HCT116 (cell line): ENCODE results near the gene BEND5.

Experiments
- FOSL1 ChIP-seq: IDR thresholded peaks from 2 replicates; pipeline ENCODE4 v1.6.1; 2012; ENCODE audit warnings: low read depth
- POLR2A ChIP-seq: IDR thresholded peaks from 2 replicates; pipeline ENCODE4 v1.7.0; 2011; ENCODE audit warnings: borderline replicate concordance; ENCODE audit not compliant: insufficient read depth, insufficient read length; ENCODE audit errors: extremely low read depth
- YY1 ChIP-seq: IDR thresholded peaks from 2 replicates; pipeline ENCODE4 v1.6.1; 2011; ENCODE audit warnings: low read length, low read depth, moderate library complexity, mild to moderate bottlenecking; ENCODE audit not compliant: insufficient replicate concordance; ENCODE audit errors: extremely low read depth
- TF ChIP-seq, protein P1 (sequence below), 3 experiments: fragments of 200-600 bp in 1 of 3; sonication (generic) in 1 of 3; IDR thresholded peaks in 2 of 3; conservative IDR thresholded peaks in 1 of 3; 2 replicates each; pipeline ENCODE4 v1.5.1; 2012 to 2017; ENCODE audit warnings: low read depth in 2 of 3, low read length in 2 of 3, antibody characterized with exemption in 1 of 3, borderline replicate concordance in 1 of 3, control low read depth in 1 of 3, mild to moderate bottlenecking in 1 of 3, mixed read lengths in 1 of 3, mixed run types in 1 of 3, moderate library complexity in 1 of 3; ENCODE audit not compliant: insufficient read depth in 1 of 3
- TF ChIP-seq, protein P2 (sequence below): IDR thresholded peaks from 2 replicates; pipeline ENCODE4 v1.6.1; 2011; ENCODE audit warnings: mild to moderate bottlenecking, low read length, moderate library complexity; ENCODE audit not compliant: insufficient replicate concordance; ENCODE audit errors: extremely low read depth

GRCh38 chr1:48717082-48717481, 59.6 kb downstream of the BEND5 start:
- TF ChIP-seq YY1, result no peak
- TF ChIP-seq, protein P1, sequence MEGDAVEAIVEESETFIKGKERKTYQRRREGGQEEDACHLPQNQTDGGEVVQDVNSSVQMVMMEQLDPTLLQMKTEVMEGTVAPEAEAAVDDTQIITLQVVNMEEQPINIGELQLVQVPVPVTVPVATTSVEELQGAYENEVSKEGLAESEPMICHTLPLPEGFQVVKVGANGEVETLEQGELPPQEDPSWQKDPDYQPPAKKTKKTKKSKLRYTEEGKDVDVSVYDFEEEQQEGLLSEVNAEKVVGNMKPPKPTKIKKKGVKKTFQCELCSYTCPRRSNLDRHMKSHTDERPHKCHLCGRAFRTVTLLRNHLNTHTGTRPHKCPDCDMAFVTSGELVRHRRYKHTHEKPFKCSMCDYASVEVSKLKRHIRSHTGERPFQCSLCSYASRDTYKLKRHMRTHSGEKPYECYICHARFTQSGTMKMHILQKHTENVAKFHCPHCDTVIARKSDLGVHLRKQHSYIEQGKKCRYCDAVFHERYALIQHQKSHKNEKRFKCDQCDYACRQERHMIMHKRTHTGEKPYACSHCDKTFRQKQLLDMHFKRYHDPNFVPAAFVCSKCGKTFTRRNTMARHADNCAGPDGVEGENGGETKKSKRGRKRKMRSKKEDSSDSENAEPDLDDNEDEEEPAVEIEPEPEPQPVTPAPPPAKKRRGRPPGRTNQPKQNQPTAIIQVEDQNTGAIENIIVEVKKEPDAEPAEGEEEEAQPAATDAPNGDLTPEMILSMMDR (IDR thresholded peaks at IDR 0.05 in 2 of 3, conservative IDR thresholded peaks at IDR 0.05 in 1 of 3; ENCODE audit: borderline replicate concordance in 1 of 3, insufficient read depth in 1 of 3, low read depth in 2 of 3, low read length in 2 of 3), result no peak
- no peak for TF ChIP-seq FOSL1
- TF ChIP-seq POLR2A, result no peak
- TF ChIP-seq, protein P2, sequence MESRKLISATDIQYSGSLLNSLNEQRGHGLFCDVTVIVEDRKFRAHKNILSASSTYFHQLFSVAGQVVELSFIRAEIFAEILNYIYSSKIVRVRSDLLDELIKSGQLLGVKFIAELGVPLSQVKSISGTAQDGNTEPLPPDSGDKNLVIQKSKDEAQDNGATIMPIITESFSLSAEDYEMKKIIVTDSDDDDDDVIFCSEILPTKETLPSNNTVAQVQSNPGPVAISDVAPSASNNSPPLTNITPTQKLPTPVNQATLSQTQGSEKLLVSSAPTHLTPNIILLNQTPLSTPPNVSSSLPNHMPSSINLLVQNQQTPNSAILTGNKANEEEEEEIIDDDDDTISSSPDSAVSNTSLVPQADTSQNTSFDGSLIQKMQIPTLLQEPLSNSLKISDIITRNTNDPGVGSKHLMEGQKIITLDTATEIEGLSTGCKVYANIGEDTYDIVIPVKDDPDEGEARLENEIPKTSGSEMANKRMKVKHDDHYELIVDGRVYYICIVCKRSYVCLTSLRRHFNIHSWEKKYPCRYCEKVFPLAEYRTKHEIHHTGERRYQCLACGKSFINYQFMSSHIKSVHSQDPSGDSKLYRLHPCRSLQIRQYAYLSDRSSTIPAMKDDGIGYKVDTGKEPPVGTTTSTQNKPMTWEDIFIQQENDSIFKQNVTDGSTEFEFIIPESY, result no peak
